WI38 (cell line): ENCODE measurements around the gene NBAS.
"Not testable (repeated sequence)": the region's sequence is repeated elsewhere in the genome, so short reads cannot be mapped to it uniquely, and the experiment has no call there.

Source experiments
- H3K4me3 ChIP-seq: 2 replicates; pipeline ENCODE4 v1.5.1; 2011; ENCODE audit warnings: low read depth, mild to moderate bottlenecking, control low read depth, low read length
- TF ChIP-seq, protein P1 (sequence below): IDR thresholded peaks from 2 replicates; pipeline ENCODE4 v1.5.1; 2012; ENCODE audit warnings: low read depth, mild to moderate bottlenecking, control low read depth, low read length

Gene NBAS

GRCh38 chr2:15269043-15269442 lies 292.1 kb downstream of the NBAS start:
- no peak overlapping the region for H3K4me3 ChIP-seq
- TF ChIP-seq, protein P1, sequence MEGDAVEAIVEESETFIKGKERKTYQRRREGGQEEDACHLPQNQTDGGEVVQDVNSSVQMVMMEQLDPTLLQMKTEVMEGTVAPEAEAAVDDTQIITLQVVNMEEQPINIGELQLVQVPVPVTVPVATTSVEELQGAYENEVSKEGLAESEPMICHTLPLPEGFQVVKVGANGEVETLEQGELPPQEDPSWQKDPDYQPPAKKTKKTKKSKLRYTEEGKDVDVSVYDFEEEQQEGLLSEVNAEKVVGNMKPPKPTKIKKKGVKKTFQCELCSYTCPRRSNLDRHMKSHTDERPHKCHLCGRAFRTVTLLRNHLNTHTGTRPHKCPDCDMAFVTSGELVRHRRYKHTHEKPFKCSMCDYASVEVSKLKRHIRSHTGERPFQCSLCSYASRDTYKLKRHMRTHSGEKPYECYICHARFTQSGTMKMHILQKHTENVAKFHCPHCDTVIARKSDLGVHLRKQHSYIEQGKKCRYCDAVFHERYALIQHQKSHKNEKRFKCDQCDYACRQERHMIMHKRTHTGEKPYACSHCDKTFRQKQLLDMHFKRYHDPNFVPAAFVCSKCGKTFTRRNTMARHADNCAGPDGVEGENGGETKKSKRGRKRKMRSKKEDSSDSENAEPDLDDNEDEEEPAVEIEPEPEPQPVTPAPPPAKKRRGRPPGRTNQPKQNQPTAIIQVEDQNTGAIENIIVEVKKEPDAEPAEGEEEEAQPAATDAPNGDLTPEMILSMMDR: no peak

GRCh38 chr2:15265889-15266288 lies 295.2 kb downstream of the NBAS start:
- TF ChIP-seq, protein P1: no peak
- H3K4me3 ChIP-seq: no peak overlapping the region

DNA sequence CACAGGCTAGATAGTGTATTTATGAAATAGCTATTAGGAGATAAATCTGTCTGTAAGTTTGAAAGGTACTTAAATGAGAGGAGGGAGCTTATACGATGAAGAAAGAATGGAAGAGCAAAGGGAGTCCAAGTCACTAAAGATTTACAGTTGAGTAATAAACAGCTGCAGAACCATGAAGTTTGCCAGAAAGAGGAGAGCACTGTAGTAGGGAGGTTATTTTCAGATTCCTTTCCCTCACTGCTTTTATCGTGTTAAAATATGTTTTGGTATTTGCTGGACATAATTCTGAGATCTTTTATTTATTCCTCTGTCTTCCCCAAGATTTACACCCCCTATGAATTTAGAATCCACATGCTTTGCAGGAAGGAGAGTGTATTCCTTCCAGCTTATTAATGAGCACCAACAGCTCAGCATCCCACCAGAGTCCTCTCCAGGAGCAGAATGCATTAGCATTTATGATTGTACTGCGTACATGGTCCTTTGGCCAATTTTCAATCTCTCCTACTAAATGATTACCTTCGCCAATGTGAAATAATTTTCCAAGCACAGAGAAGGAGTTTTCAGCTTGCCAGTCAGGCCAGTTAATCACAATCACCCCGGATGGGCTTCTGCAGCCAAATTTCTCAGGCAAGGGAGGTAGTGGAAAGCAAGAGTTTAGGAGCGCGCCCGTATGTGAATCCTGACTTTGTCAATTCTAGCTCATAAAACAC lies 297.0 kb downstream of the NBAS start:
- H3K4me3 ChIP-seq: no peak overlapping the region

GRCh38 chr2:15262792-15263191 lies 298.3 kb downstream of the NBAS start:
- TF ChIP-seq, protein P1: no peak

More for the DNA sequence above, 297.0 kb downstream of the NBAS start:
- TF ChIP-seq, protein P1: no peak

DNA sequence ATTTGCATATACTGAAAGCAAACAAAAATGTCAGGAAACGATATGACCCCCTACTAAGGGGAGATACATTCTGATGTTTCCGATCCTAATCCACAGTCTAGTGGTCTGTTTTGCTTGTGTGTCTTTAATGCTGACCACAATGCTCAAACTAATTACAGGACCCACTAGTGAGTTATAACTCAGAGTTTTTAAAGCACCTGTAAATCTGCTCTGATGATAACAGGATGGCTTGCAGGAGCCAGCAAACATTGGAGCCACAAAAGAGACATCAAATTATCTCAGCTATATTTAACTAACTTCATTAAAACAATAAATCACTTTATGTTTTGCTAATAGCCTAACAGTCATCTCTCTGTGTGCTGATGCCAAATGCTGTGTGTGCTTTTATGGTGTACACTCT lies 300.3 kb downstream of the NBAS start:
- TF ChIP-seq, protein P1: no peak

More at GRCh38 chr2:15262792-15263191, 298.3 kb downstream of the NBAS start:
- no peak overlapping the region for H3K4me3 ChIP-seq

GRCh38 chr2:15260196-15260595 lies 300.9 kb downstream of the NBAS start:
- H3K4me3 ChIP-seq: no peak overlapping the region
- TF ChIP-seq, protein P1: no peak

More for the DNA sequence above, 300.3 kb downstream of the NBAS start:
- H3K4me3 ChIP-seq: no peak overlapping the region

- no peak overlapping the region for H3K4me3 ChIP-seq
- TF ChIP-seq, protein P1: no peak
Measured at GRCh38 chr2:15259356-15259756, 301.8 kb downstream of the NBAS start.

GRCh38 chr2:15258385-15258784 lies 302.7 kb downstream of the NBAS start:
- H3K4me3 ChIP-seq: not testable (repeated sequence)
